HG03442 (cell line): ENCODE results near the gene HSD17B13.
"Not testable (repeated sequence)": the region's sequence is repeated elsewhere in the genome, so short reads cannot be mapped to it uniquely, and the experiment has no call there.

ENCODE experiments used
- ATAC-seq: cut with Tn5 transposase; IDR thresholded peaks from one replicate; pipeline ENCODE4 v1.9.1; 2021; ENCODE audit warnings: mild to moderate bottlenecking, moderate library complexity; ENCODE audit not compliant: unreplicated experiment

The HSD17B13 gene

DNA sequence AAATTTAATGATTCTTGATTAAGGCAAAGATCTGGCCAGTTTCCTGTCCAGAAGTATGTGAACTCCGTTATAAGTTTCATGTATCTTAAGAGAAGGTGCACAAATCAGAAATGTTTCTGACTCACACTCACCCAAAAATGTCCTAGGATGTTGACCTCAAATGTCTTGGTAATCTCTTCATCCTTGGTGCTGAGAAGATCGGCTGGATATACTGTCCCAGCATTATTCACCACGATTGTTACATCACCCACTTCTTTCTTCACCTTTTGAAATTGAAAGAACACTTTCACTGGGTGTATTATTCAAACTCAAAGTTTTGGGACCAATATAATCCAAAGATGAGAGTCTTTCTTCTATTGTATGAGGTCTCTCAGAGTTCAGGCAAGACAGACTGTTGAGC, 5.7 kb downstream of the HSD17B13 start:
- no peak for ATAC-seq

DNA sequence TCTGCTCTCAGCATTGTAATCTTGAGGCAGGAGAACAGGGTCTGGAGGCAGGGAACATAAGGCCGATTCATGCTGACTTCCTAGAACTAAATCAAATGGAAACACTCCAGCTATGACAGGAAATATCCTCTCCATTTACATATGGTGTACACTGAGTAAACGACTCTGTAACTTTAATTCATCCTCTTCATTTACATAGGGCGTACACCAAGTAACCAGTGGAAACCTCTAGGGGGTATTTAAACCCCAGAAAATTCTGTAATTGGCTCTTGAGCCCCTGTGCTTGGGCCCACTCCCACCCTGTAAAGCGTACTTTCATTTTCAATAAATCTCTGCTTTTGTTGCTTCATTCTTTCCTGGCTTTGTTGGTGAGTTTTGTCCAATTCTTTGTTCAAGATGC, 7.7 kb downstream of the HSD17B13 start:
- ATAC-seq, result not testable (repeated sequence)

DNA sequence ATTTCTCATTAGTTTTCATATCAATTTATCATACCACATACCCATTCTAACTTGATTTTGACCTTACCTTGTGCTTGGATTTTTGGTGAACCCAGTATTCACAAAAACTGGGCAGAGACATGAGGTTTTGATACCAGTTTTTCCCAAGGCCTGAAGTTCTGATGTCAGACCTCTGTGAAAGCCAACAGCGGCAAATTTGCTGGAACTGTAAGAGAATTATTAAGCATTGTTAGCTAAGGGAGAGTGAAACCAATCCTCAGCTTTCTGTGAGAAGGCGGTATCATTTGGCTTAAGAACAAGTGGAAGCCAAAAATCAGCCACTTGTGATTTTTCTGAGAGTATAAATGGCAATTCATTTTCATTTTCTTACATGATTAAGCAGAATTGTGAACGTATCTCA, 8.9 kb downstream of the HSD17B13 start:
- ATAC-seq, result no peak

DNA sequence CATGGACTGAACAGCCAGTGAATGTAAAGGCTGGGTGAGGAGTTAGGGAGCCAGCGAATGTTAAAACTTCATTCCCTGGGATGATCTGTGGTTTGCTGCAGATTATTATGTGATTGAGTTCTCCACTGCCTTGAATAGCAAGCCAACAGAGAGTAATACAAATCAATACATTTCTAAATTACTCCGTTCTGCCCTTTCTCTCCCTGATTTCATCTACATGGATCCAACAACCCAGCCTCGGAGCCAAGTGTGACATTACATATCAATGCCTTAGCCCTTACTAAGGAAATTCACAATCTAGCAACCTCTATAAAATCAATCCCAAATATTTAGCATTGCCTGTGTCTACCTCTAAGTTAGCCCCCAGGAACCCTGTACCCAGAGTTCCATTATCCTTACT, 11.0 kb downstream of the HSD17B13 start:
- ATAC-seq, result no peak

- ATAC-seq, result no peak
Observed at GRCh38 chr4:87310691-87311335, 11.9 kb downstream of the HSD17B13 start.

- ATAC-seq, result no peak
Observed at GRCh38 chr4:87309625-87310024, 13.1 kb downstream of the HSD17B13 start.

DNA sequence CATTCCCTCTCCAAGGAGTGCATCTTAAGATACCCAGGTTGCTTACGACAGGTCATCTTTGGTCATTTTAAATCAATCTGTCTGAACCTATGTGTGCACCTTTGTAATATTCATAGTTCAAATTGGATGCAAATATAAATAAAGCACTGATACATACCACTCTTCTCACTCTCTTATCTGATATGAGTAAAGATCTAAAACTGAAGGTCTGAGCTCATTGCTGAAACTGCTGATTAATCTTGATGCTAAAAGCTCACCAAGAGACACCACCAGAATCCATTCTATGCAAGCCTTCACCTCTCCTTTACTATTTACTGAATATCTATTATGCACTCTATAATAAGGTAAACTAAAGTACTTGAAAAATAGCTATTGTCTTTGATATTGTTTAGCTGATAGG, 16.6 kb downstream of the HSD17B13 start:
- no peak for ATAC-seq

- ATAC-seq, result no peak
Observed at GRCh38 chr4:87305562-87305961, 17.1 kb downstream of the HSD17B13 start.

GRCh38 chr4:87304745-87305432, 17.8 kb downstream of the HSD17B13 start:
- ATAC-seq, result no peak

- no peak for ATAC-seq
Observed at GRCh38 chr4:87299898-87300297, 22.8 kb downstream of the HSD17B13 start.

- no peak for ATAC-seq
Observed at GRCh38 chr4:87298362-87298761, 24.3 kb downstream of the HSD17B13 start.

- ATAC-seq, result not testable (repeated sequence)
Observed at GRCh38 chr4:87294911-87295310, 27.8 kb downstream of the HSD17B13 start.

DNA sequence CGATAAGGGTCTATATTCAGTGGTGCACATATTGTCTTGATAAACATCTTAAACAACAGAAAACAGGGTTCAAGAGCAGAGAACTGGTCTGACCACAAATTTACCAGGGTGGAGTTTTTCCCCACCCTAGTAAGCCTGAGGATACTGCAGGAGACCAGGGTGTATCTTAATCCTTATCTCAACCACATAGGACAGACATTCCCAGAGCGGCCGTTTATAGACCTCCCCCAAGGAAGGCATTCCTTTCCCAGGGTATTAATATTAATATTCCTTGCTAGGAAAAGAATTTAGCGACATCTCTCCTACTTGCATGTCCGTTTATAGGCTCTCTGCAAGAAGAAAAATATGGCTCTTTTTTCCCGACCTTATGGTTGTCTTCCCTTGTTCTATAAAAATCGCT, 28.8 kb downstream of the HSD17B13 start:
- ATAC-seq, result not testable (repeated sequence)

GRCh38 chr4:87286970-87287369, 35.7 kb downstream of the HSD17B13 start:
- ATAC-seq, result no peak

DNA sequence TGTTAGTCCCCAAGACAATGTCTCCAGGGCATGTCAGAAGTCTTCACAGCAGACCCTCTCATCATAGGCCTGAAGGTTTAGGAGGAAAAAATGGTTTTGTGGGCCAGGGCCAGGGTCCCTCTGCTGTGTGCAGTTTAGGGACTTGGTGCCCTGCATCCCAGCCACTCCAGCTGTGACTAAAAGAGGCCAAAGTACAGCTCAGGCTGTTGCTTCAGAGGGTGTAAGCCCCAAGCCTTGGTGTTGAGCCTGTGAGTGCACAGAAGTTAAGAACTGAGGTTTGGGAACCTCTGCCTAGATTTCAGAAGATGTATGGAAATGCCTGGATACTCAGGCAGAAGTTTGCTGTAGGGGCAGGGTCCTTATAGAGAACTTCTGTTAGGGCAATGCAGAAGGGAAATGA, 38.4 kb downstream of the HSD17B13 start:
- not testable (repeated sequence) for ATAC-seq

DNA sequence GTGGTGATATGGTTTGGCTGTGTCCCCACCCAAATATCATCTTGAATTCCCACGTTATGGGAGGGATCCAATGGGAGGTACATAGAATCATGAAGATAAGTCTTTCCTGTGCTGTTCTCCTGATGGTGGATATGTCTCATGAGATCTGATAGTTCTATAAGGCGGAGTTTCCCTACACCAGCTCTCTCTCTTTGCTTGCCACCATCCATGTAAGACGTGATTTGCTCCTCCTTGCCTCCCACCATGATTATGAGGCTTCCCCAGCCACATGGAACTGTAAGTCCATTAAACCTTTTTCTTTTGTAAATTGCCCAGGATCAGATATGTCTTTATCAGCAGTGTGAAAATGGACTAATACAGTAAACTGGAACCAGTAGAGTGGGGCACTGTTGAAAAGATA, 39.5 kb downstream of the HSD17B13 start:
- ATAC-seq, result no peak

- no peak for ATAC-seq
Observed at GRCh38 chr4:87281603-87282002, 41.1 kb downstream of the HSD17B13 start.

GRCh38 chr4:87278335-87278794, 44.3 kb downstream of the HSD17B13 start:
- ATAC-seq, result no peak

DNA sequence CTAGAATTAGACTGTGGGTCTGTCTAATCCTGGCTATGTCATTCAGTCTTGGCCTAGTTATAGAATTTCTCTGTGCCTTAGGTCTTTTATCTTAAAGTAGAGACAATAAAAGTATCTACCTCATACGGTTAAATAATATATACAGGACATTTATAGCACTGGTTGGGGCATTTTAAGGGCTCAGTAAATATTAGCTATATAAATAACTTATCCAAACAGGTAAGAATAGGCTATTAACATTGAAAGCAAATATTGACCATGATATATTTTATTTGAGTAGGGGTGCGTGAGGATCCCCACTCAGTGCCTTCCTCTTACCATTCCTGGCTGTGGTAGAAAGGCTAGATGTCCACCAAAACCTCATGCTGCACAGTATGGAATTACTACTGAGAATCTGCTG, 47.4 kb downstream of the HSD17B13 start:
- no peak for ATAC-seq

GRCh38 chr4:87274803-87275202, 47.9 kb downstream of the HSD17B13 start:
- no peak for ATAC-seq

- no peak for ATAC-seq
Observed at GRCh38 chr4:87274327-87274726, 48.4 kb downstream of the HSD17B13 start.

DNA sequence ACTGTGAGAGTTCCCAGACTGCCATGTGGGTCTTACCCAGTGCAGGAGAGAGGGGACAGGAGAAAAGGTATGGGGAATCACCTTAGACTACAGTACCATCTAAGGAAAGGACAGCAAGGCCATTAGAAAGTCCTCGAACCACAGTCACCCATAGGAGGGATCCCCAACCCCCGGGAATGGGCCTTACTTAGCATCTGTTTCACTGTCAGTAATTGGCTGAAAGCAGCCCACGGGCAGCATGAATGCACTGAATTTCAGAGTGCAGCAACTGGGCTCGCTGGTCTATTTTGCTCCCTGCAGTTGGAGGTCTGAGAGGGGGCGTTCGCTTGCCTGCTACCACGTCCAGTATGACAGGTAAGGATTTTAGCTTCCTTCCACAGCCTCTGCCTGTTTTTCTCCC, 51.9 kb downstream of the HSD17B13 start:
- ATAC-seq, result no peak

DNA sequence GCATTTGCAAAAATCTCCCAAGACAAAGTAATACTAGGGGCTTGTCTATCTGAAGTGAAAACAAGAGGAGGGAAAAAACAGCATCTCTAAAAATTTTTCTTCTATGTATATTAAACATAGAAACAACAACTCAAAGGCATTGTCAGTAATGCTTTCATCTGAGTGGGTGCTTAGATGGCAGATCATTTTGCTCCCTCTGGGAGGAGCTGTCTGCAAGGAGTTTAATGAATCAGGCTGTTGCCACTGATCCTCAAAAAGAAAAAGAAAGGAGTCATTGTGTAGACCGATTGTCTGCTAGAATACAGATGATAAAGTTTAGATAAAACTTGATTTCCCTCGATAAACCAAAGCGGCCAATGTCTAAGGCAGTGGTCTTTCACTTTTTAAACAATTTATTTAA, 52.5 kb downstream of the HSD17B13 start:
- no peak for ATAC-seq
